Skeletal muscle satellite cell (primary cell): Measurements from ENCODE around the gene TBX4. TPM values are rescaled to one million over a fixed set of nuclear protein-coding genes. Genes with fewer than 3 reads are reported as not detected.

Source experiments
- H3K27me3 ChIP-seq: 2 replicates; pipeline ENCODE4 v1.7.0; 2013; ENCODE audit warnings: low read length; ENCODE audit not compliant: control insufficient read depth, insufficient read depth
- H3K36me3 ChIP-seq: 2 replicates; pipeline ENCODE4 v1.7.0; 2013; ENCODE audit warnings: mild to moderate bottlenecking, control low read depth, low read length; ENCODE audit not compliant: insufficient read depth
- H3K4me1 ChIP-seq: 2 replicates; pipeline ENCODE4 v1.7.0; 2013; ENCODE audit warnings: low read length; ENCODE audit not compliant: control insufficient read depth, insufficient read depth
- H3K4me2 ChIP-seq: 2 replicates; pipeline ENCODE4 v1.7.0; 2013; ENCODE audit warnings: mild to moderate bottlenecking, low read length
- H3K4me3 ChIP-seq: 2 replicates; pipeline ENCODE4 v1.7.0; 2013; ENCODE audit warnings: low read length
- H3K9ac ChIP-seq: 2 replicates; pipeline ENCODE4 v1.7.0; 2013; ENCODE audit warnings: mild to moderate bottlenecking, low read depth, low read length, moderate library complexity
- H3K9me3 ChIP-seq: replicated peaks from 2 replicates; pipeline ENCODE4 v1.7.0; 2013; ENCODE audit warnings: mild to moderate bottlenecking, control low read depth, low read length
- total RNA-seq: library from RNA; depleted of rRNA; stranded (reverse); fragments of >200 nt; gene quantifications from 2 replicates; pipeline ENCODE4 v1.2.3, GENCODE V29; 2012; rRNA removed

TBX4 gene
- under 0.01 and 0.51 TPM in 2 replicates for total RNA-seq

- H3K9ac ChIP-seq: no peak within 1 kb of the TSS
- peaks cover 6% of the 10 kb centered on the region for H3K9me3 ChIP-seq
- H3K4me1 ChIP-seq: peaks cover 3% of the 10 kb centered on the region
- H3K4me2 ChIP-seq: peak within 1 kb of the TSS; percentile 68
- H3K27me3 ChIP-seq: peaks cover 66% of the 10 kb centered on the region
- H3K4me3 ChIP-seq: peak within 1 kb of the TSS; percentile 49
- H3K36me3 ChIP-seq: no peaks in the 10 kb centered on the region
Measured at GRCh38 chr17:61452301-61453290, at the start of gene TBX4. Gene TBX4 (plus strand): TSS chr17:61452422. CDS start chr17:61456491, 4,069 bp downstream.

- peaks cover 33% of the 10 kb centered on the region for H3K4me1 ChIP-seq
- no peaks in the 10 kb centered on the region for H3K9me3 ChIP-seq
- no peak overlapping the region for H3K9ac ChIP-seq
- H3K4me3 ChIP-seq: peak overlapping the region; percentile 48
- H3K4me2 ChIP-seq: peak overlapping the region; percentile 66
- H3K27me3 ChIP-seq: no peaks in the 10 kb centered on the region
- H3K36me3 ChIP-seq: peaks cover 53% of the 10 kb centered on the region
Measured at GRCh38 chr17:61402978-61403800, 49.0 kb upstream of the TBX4 start.

GRCh38 chr17:61403801-61404662, 48.2 kb upstream of the TBX4 start:
- Histone ChIP-seq H3K36me3 (peaks cover 58% of the 10 kb centered on the region), H3K9ac (peak overlapping the region; percentile 18), H3K4me1 (peaks cover 33% of the 10 kb centered on the region), H3K4me2 (peak overlapping the region; percentile 66), H3K9me3 (no peaks in the 10 kb centered on the region), H3K4me3 (peak overlapping the region; percentile 48), H3K27me3 (no peaks in the 10 kb centered on the region)

- Histone ChIP-seq H3K27me3 (no peaks in the 10 kb centered on the region), H3K4me3 (no peak overlapping the region), H3K4me1 (peaks cover 33% of the 10 kb centered on the region), H3K9me3 (no peaks in the 10 kb centered on the region), H3K4me2 (peak overlapping the region; percentile 66), H3K9ac (peak overlapping the region; percentile 18), H3K36me3 (peaks cover 58% of the 10 kb centered on the region)
Measured at GRCh38 chr17:61404663-61404912, 47.6 kb upstream of the TBX4 start.

GRCh38 chr17:61404913-61405685, 47.1 kb upstream of the TBX4 start:
- Histone ChIP-seq H3K27me3 (no peaks in the 10 kb centered on the region), H3K9me3 (no peaks in the 10 kb centered on the region), H3K9ac (no peak overlapping the region), H3K4me1 (peaks cover 38% of the 10 kb centered on the region), H3K36me3 (peaks cover 58% of the 10 kb centered on the region), H3K4me2 (no peak overlapping the region), H3K4me3 (no peak overlapping the region)

GRCh38 chr17:61405686-61406536, 46.3 kb upstream of the TBX4 start:
- Histone ChIP-seq H3K9ac (no peak overlapping the region), H3K4me2 (no peak overlapping the region), H3K4me1 (peaks cover 38% of the 10 kb centered on the region), H3K36me3 (peaks cover 58% of the 10 kb centered on the region), H3K27me3 (no peaks in the 10 kb centered on the region), H3K9me3 (no peaks in the 10 kb centered on the region), H3K4me3 (no peak overlapping the region)

GRCh38 chr17:61406537-61406845, 45.7 kb upstream of the TBX4 start:
- Histone ChIP-seq H3K27me3 (no peaks in the 10 kb centered on the region), H3K4me2 (no peak overlapping the region), H3K9me3 (no peaks in the 10 kb centered on the region), H3K9ac (no peak overlapping the region), H3K4me1 (peaks cover 40% of the 10 kb centered on the region), H3K36me3 (peaks cover 55% of the 10 kb centered on the region), H3K4me3 (no peak overlapping the region)

- Histone ChIP-seq H3K4me2 (no peak overlapping the region), H3K9ac (no peak overlapping the region), H3K4me3 (no peak overlapping the region), H3K9me3 (no peaks in the 10 kb centered on the region), H3K36me3 (peaks cover 50% of the 10 kb centered on the region), H3K4me1 (peaks cover 39% of the 10 kb centered on the region), H3K27me3 (no peaks in the 10 kb centered on the region)
Measured at GRCh38 chr17:61406971-61407911, 45.0 kb upstream of the TBX4 start.

- Histone ChIP-seq H3K9ac (peak overlapping the region; percentile 78), H3K4me3 (no peak overlapping the region), H3K4me1 (peaks cover 41% of the 10 kb centered on the region), H3K27me3 (no peaks in the 10 kb centered on the region), H3K4me2 (peak overlapping the region; percentile 93), H3K9me3 (no peaks in the 10 kb centered on the region), H3K36me3 (peaks cover 44% of the 10 kb centered on the region)
Measured at GRCh38 chr17:61408151-61409041, 43.8 kb upstream of the TBX4 start.
